ENCODE results near the gene SATB2. TPM values are rescaled to one million over a fixed set of nuclear protein-coding genes. Genes with fewer than 3 reads are reported as not detected.

SATB2 gene
- total RNA-seq, 1 experiment from 2014 or later = 16.5 TPM

DNA sequence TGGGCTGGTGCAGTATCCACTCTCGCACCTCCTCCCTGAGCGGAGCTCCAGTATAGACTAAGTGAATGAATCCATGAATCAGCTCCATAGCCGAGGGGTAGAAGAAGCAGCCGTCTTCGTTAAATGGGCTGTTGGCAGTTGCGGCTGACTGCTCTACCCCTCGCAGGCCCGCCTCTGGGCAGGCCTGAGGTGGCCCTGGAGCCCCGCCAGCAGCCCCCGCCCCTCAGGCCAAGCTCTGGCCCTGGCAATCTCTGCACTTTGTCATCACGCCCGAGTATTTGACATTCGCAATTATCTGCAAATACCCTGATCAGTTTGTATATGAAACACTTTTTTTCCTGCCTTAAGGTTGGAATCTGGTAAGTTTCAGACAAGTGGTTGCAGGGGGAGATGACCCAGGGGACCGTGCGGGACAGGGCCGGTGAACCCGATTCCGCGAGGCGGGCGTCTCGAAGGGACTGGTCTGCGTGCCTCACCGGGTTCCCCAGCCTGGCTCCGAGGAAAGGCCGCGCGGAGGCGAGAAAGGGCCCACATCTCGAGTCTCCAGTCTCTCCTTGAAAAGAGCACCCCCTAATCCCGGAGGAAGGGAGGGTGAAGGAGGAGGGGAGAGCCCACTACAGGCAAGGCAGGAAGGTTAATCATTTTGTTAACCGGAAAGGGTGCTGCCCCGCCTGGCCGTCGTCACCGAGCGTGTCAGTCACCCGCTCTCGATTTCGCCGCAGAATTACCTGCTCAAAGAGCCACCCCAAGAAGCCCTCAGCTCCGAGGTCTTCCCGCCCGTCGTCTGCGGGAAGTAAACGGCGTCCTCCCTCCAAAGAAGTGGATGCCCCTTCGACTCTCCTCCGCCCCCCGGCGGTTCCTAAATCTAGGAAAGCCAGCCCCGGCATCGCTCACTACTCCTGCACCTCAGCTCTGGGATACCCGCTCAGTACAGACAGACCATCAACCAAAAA is 11.1 kb upstream of the SATB2 start:
- H3K27ac Mint-ChIP-seq (ENCODE audit: low read depth, unreplicated experiment) = no peak overlapping the region
- DNase-seq (ENCODE audit: unreplicated experiment) = no peak
- ChIA-PET POLR2A (no interaction called here), CTCF (interaction anchor here (0.6 to 3.0 kb wide), 7 partner anchors 15 to 455 kb away, joined by 3 to 20 read pairs (median 3); no protein-coding TSS in a partner anchor)
- H3K27me3 Mint-ChIP-seq (ENCODE audit: insufficient read depth, unreplicated experiment) = peaks cover 65% of the 10 kb centered on the region
- H3K4me1 Mint-ChIP-seq (ENCODE audit: insufficient read depth, unreplicated experiment) = no peaks in the 10 kb centered on the region
- TF ChIP-seq, protein P1, sequence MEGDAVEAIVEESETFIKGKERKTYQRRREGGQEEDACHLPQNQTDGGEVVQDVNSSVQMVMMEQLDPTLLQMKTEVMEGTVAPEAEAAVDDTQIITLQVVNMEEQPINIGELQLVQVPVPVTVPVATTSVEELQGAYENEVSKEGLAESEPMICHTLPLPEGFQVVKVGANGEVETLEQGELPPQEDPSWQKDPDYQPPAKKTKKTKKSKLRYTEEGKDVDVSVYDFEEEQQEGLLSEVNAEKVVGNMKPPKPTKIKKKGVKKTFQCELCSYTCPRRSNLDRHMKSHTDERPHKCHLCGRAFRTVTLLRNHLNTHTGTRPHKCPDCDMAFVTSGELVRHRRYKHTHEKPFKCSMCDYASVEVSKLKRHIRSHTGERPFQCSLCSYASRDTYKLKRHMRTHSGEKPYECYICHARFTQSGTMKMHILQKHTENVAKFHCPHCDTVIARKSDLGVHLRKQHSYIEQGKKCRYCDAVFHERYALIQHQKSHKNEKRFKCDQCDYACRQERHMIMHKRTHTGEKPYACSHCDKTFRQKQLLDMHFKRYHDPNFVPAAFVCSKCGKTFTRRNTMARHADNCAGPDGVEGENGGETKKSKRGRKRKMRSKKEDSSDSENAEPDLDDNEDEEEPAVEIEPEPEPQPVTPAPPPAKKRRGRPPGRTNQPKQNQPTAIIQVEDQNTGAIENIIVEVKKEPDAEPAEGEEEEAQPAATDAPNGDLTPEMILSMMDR (IDR thresholded peaks at IDR 0.05; ENCODE audit: unreplicated experiment) = no peak
- intact Hi-C loops (cut with micrococcal nuclease) = no loop called here
- H3K4me3 Mint-ChIP-seq (ENCODE audit: unreplicated experiment) = no peak overlapping the region
- no peaks in the 10 kb centered on the region for H3K9me3 Mint-ChIP-seq (ENCODE audit: unreplicated experiment)
- H3K36me3 Mint-ChIP-seq (ENCODE audit: insufficient read depth, unreplicated experiment) = no peaks in the 10 kb centered on the region
- no TSS peak for BruUV-seq (replicated peaks)

DNA sequence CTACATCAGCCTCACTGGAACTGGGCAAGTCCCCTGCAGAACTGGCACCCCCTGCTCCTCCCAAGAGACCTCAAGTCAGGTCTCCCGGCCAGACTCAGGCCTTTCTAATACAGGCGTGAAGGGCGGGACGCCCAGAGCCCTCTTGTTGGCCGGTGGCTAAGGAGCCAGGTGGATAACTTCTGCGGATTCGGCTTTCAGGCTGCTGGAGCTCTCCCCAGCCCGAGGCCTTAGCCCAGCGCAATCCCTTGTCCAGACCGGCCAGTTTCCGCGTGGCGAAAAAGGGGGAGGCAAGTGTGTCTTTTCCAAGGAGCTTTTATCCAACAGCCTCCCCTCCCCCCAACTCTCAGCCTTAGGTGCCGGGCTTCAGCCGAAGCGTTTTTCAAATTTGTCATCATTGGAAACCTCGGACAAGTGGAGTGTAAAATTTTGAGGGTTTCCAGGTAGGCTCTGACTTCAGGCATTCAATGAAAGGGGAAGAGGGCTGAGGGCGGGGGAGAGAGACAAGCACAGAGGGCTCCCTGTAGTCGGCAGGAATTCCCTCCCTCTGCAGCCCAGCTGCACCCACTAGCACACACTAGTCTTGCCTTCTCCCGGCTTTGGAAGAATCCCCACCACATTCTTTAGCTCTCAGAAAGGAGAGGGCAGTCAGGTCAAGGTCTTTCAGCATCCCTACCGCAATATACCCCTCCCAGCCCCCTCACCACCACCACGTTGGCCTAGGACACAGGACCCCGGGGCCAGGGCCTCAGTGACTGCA is 9.5 kb upstream of the SATB2 start:
- no peaks in the 10 kb centered on the region for H3K36me3 Mint-ChIP-seq (ENCODE audit: insufficient read depth, unreplicated experiment)
- CTCF ChIA-PET = interaction anchor here (1.4 to 4.1 kb wide), 3 partner anchors 17 to 21 kb away, joined by 5 to 18 read pairs (median 8); no protein-coding TSS in a partner anchor
- POLR2A ChIA-PET = interaction anchor here (0.6 kb wide), 1 partner anchor 1537 kb away, joined by 4 read pairs; no protein-coding TSS in a partner anchor
- H3K4me3 Mint-ChIP-seq (ENCODE audit: unreplicated experiment) = no peak overlapping the region
- DNase-seq (ENCODE audit: unreplicated experiment) = no peak
- no TSS peak for BruUV-seq (replicated peaks)
- H3K27me3 Mint-ChIP-seq (ENCODE audit: insufficient read depth, unreplicated experiment) = peaks cover 49% of the 10 kb centered on the region
- H3K4me1 Mint-ChIP-seq (ENCODE audit: insufficient read depth, unreplicated experiment) = no peaks in the 10 kb centered on the region
- no peaks in the 10 kb centered on the region for H3K9me3 Mint-ChIP-seq (ENCODE audit: unreplicated experiment)
- intact Hi-C loops (cut with micrococcal nuclease) = no loop called here
- TF ChIP-seq, protein P1 (IDR thresholded peaks at IDR 0.05; ENCODE audit: unreplicated experiment) = no peak
- H3K27ac Mint-ChIP-seq (ENCODE audit: low read depth, unreplicated experiment) = no peak overlapping the region

DNA sequence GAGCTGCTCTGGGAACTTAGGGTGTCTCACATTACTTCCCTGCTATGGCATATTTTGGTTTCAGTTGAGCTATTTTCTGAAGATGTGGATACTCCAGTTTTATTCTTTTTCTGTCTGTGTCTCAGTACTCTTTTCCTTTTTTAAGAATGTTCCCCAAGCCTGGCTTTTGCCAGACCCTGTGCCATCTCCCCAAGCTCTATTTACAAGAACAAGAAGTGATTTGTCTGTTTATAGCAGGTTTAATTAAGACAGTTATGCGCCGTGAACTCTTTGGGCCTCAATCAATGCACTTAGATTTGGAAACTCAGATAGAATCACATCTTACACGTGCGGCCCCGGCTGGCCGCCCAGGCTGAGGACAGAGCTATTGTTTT is 8.9 kb upstream of the SATB2 start:
- Mint-ChIP-seq H3K4me3 (ENCODE audit: unreplicated experiment) (no peak overlapping the region), H3K36me3 (ENCODE audit: insufficient read depth, unreplicated experiment) (no peaks in the 10 kb centered on the region), H3K9me3 (ENCODE audit: unreplicated experiment) (no peaks in the 10 kb centered on the region), H3K27ac (ENCODE audit: low read depth, unreplicated experiment) (no peak overlapping the region), H3K27me3 (ENCODE audit: insufficient read depth, unreplicated experiment) (peaks cover 44% of the 10 kb centered on the region), H3K4me1 (ENCODE audit: insufficient read depth, unreplicated experiment) (no peaks in the 10 kb centered on the region)
- ChIA-PET POLR2A (no interaction called here), CTCF (interaction anchor here (0.6 to 4.1 kb wide), 7 partner anchors 18 to 1810 kb away, joined by 3 to 18 read pairs (median 3); no protein-coding TSS in a partner anchor)
- TF ChIP-seq, protein P1 (IDR thresholded peaks at IDR 0.05; ENCODE audit: unreplicated experiment) = no peak
- intact Hi-C loops (cut with micrococcal nuclease) = no loop called here
- no TSS peak for BruUV-seq (replicated peaks)
- DNase-seq (ENCODE audit: unreplicated experiment) = no peak

Measured in MCF 10A (cell line).